PC-9 (cell line): ENCODE measurements around the gene ATG2A. TPM values are rescaled to one million over a fixed set of nuclear protein-coding genes. Genes with fewer than 3 reads are reported as not detected.

Source experiments
- BruUV-seq: library from RNA; stranded (reverse); fragments of 400-500 nt; replicated peaks from 2 replicates; lab custom pipeline; 2021; lab: Mats Ljungman, UMichigan
- CTCF ChIA-PET: fragments of 300-600 bp; sonication (Branson Sonifier 250); formaldehyde crosslinking; loops from one replicate; lab custom pipeline; 2022; ENCODE audit warnings: antibody characterized with exemption; lab: Charles Lee
- POLR2A ChIA-PET: fragments of 300-600 bp; sonication (Branson Sonifier 250); formaldehyde crosslinking; loops from one replicate; lab custom pipeline; 2022; ENCODE audit warnings: antibody characterized with exemption; ENCODE audit not compliant: unreplicated experiment; lab: Charles Lee
- DNase-seq, 2 experiments: peaks; one replicate each; pipeline versions ENCODE4 v3.0.0 to v3.0.0-alpha.2; 2015 to 2022; ENCODE audit warnings: mixed read lengths in 1 of 2
- H2AFZ ChIP-seq: fragments of 200-600 bp; sonication (generic); 2 replicates; pipeline ENCODE4 v1.8.1; 2017; ENCODE audit warnings: antibody characterized with exemption
- H3F3A ChIP-seq: fragments of 200-600 bp; sonication (generic); 2 replicates; pipeline ENCODE4 v1.8.1; 2017; ENCODE audit warnings: antibody characterized with exemption, mild to moderate bottlenecking, low read depth; ENCODE audit not compliant: insufficient read depth
- H3K27ac ChIP-seq: fragments of 200-600 bp; sonication (generic); 2 replicates; pipeline ENCODE4 v1.6.1; 2016; ENCODE audit warnings: mixed run types
- H3K27me3 ChIP-seq: fragments of 200-600 bp; sonication (generic); 2 replicates; pipeline ENCODE4 v1.6.1; 2016; ENCODE audit warnings: low read depth, mixed run types; ENCODE audit not compliant: insufficient read depth
- H3K36me3 ChIP-seq: fragments of 200-600 bp; sonication (generic); 2 replicates; pipeline ENCODE4 v1.6.1; 2016; ENCODE audit warnings: low read depth, mixed run types
- H3K4me1 ChIP-seq: fragments of 200-600 bp; sonication (generic); replicated peaks from 2 replicates; pipeline ENCODE4 v1.6.1; 2016; ENCODE audit warnings: mixed run types; ENCODE audit not compliant: insufficient read depth
- H3K4me2 ChIP-seq: fragments of 200-600 bp; sonication (generic); 2 replicates; pipeline ENCODE4 v1.6.1; 2017; ENCODE audit warnings: mixed run types
- H3K4me3 ChIP-seq: fragments of 200-600 bp; sonication (generic); 2 replicates; pipeline ENCODE4 v1.6.1; 2016; ENCODE audit warnings: mixed run types
- H3K79me2 ChIP-seq: fragments of 200-600 bp; sonication (generic); 2 replicates; pipeline ENCODE4 v1.6.1; 2017; ENCODE audit warnings: low read depth, mixed run types
- H3K9me2 ChIP-seq: fragments of 200-600 bp; sonication (generic); 2 replicates; pipeline ENCODE4 v1.8.1; 2017; ENCODE audit warnings: mild to moderate bottlenecking; ENCODE audit not compliant: insufficient read depth
- H3K9me3 ChIP-seq: fragments of 200-600 bp; sonication (generic); 2 replicates; pipeline ENCODE4 v1.8.1; 2016; ENCODE audit warnings: low read depth; ENCODE audit not compliant: insufficient read depth
- H4K20me1 ChIP-seq: fragments of 200-600 bp; sonication (generic); 2 replicates; pipeline ENCODE4 v1.8.1; 2017; ENCODE audit not compliant: insufficient read depth
- EZH2 ChIP-seq: fragments of 200-600 bp; sonication (generic); IDR thresholded peaks from 2 replicates; pipeline ENCODE4 v1.8.0; 2017; ENCODE audit warnings: antibody characterized with exemption, low read depth
- intact Hi-C: fragments of 100-400 bp; cut with micrococcal nuclease; formaldehyde crosslinking; loops from one replicate; pipeline ENCODE4 v1.10.0; 2022; ENCODE audit not compliant: unreplicated experiment
- total RNA-seq: library from RNA; stranded (reverse); gene quantifications from 2 replicates; pipeline ENCODE4 v1.2.3, GENCODE V29; 2021
- TF ChIP-seq, protein P1 (sequence below): fragments of 200-600 bp; sonication (generic); conservative IDR thresholded peaks from 2 replicates; pipeline ENCODE4 v1.6.1; 2017; ENCODE audit warnings: mixed run types, antibody characterized with exemption, mild to moderate bottlenecking, moderate library complexity

Gene ATG2A
- total RNA-seq, 1 experiment from 2014 or later, result 48.2 TPM

DNA sequence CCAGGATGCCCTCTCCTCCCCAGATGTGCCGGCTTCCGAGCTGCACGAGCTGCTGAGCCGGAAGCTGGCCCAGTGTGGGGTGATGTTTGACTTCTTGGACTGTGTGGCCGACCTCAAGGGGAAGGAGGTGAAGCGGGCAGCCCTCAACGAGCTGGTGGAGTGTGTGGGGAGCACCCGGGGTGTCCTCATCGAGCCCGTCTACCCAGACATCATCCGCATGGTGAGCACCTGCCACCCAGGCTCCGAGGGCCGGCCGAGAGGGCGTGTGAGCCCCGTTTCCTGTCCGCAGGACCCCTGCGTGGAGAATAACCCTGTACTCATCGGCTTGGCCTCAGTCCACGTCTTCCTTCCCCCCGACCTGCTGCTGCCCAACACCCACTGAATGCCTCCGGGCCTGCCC, 9.7 kb upstream of the ATG2A start:
- Histone ChIP-seq H3F3A (no peaks in the 10 kb centered on the region), H3K27ac (no peak overlapping the region), H3K27me3 (no peaks in the 10 kb centered on the region), H3K9me3 (no peaks in the 10 kb centered on the region), H3K9me2 (no peaks in the 10 kb centered on the region), H2AFZ (no peak overlapping the region), H3K79me2 (no peaks in the 10 kb centered on the region), H3K4me1 (peaks cover 11% of the 10 kb centered on the region), H3K4me2 (no peak overlapping the region), H4K20me1 (no peaks in the 10 kb centered on the region), H3K4me3 (no peak overlapping the region), H3K36me3 (no peaks in the 10 kb centered on the region)
- intact Hi-C loops, result no loop called here
- ChIA-PET POLR2A (no interaction called here), CTCF (interaction anchor here (0.6 kb wide), 1 partner anchor 40 kb away, joined by 5 read pairs; no protein-coding TSS in a partner anchor)
- BruUV-seq, result no TSS peak
- TF ChIP-seq EZH2, result no peak
- TF ChIP-seq, protein P1, sequence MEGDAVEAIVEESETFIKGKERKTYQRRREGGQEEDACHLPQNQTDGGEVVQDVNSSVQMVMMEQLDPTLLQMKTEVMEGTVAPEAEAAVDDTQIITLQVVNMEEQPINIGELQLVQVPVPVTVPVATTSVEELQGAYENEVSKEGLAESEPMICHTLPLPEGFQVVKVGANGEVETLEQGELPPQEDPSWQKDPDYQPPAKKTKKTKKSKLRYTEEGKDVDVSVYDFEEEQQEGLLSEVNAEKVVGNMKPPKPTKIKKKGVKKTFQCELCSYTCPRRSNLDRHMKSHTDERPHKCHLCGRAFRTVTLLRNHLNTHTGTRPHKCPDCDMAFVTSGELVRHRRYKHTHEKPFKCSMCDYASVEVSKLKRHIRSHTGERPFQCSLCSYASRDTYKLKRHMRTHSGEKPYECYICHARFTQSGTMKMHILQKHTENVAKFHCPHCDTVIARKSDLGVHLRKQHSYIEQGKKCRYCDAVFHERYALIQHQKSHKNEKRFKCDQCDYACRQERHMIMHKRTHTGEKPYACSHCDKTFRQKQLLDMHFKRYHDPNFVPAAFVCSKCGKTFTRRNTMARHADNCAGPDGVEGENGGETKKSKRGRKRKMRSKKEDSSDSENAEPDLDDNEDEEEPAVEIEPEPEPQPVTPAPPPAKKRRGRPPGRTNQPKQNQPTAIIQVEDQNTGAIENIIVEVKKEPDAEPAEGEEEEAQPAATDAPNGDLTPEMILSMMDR, result no peak
- DNase-seq, result no peak

DNA sequence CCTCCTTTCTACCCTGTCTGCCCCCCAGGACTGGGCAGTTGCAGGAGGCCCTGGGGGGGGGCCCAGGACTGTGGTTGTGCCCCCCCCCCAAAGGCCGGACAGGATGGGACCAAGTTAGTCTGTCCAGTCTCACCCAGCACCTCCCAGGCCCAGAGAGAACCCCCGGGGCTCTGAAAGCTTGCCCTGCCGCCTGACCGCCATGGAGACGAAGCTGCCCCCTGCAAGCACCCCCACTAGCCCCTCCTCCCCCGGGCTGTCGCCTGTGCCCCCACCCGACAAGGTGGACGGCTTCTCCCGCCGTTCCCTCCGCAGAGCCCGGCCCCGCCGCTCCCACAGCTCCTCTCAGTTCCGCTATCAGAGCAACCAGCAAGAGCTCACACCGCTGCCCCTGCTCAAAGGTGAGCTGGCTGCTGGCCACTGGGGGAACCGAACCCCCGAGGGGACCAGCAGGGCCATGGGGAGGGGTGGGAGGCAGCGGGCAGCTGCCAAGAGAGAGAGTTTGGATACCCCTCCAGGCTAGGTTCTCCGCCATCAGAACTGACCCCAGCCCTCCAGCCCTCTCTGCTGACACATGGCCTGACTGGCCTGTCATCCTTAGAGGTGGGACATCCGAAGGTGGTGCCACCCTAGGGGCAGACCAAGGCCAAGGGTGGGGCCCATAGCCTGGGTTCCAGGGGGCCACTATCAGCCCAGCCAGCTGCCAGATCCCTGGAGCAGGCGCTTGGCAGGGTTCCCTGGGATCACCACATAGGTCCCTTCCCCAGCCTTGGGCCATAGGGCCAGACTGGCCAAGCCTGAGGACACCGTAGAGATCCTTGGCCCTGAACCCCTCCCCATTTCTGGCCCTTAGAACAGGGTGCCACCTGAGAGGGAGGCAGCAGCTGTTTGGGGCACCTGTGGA, 8.8 kb upstream of the ATG2A start:
- ChIA-PET CTCF (no interaction called here), POLR2A (interaction anchor here (0.6 to 0.7 kb wide), 2 partner anchors 45 to 271 kb away, joined by 3 to 30 read pairs; no protein-coding TSS in a partner anchor)
- no peak for DNase-seq
- intact Hi-C loops, result loop anchor here (2.0 kb wide), 2 partner anchors 69 to 191 kb away; partner anchors contain the start of gene ZNHIT2
- H3K27me3 ChIP-seq, result no peaks in the 10 kb centered on the region
- H3K27ac ChIP-seq, result no peak overlapping the region
- TF ChIP-seq, protein P1, result no peak
- TF ChIP-seq EZH2, result no peak
- TSS peak; percentile 21 for BruUV-seq
- no peaks in the 10 kb centered on the region for H3K36me3 ChIP-seq
- no peaks in the 10 kb centered on the region for H3F3A ChIP-seq
- no peaks in the 10 kb centered on the region for H3K9me2 ChIP-seq
- H4K20me1 ChIP-seq, result no peaks in the 10 kb centered on the region
- no peaks in the 10 kb centered on the region for H3K79me2 ChIP-seq
- H3K9me3 ChIP-seq, result no peaks in the 10 kb centered on the region
- peaks cover 11% of the 10 kb centered on the region for H3K4me1 ChIP-seq
- no peak overlapping the region for H2AFZ ChIP-seq
- peak overlapping the region; percentile 66; the same call in 1 of the 2 replicates for H3K4me3 ChIP-seq
- H3K4me2 ChIP-seq, result peak overlapping the region; percentile 94

DNA sequence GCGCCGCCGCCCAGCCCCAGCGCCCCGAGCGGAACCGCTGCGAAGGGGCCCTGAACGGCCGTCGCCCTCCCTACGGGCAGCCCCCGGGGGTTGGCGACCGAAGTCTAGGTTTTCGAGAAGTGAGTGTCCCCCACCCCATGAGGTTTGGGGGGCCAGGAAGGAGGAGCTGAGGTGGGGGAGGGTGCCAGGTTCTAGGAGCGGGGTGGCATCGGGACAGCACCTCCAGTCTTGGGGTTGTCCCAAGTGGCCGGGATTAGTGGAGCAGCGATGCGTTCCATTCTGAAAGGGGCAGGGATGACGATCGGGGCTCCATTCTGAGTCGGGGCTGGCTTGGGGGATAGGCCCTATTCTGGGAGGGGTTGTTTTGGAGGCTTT, 7.9 kb upstream of the ATG2A start:
- Histone ChIP-seq H3K27me3 (no peaks in the 10 kb centered on the region), H3K4me1 (peaks cover 11% of the 10 kb centered on the region), H3K9me3 (no peaks in the 10 kb centered on the region), H3K79me2 (no peaks in the 10 kb centered on the region), H3K4me2 (peak overlapping the region; percentile 94), H4K20me1 (no peaks in the 10 kb centered on the region), H3K4me3 (peak overlapping the region; percentile 66), H3K27ac (no peak overlapping the region), H3K9me2 (no peaks in the 10 kb centered on the region), H3K36me3 (no peaks in the 10 kb centered on the region), H3F3A (no peaks in the 10 kb centered on the region), H2AFZ (peak overlapping the region; percentile 94)
- ChIA-PET POLR2A (interaction anchor here (0.6 to 0.7 kb wide), 2 partner anchors 177 to 272 kb away, joined by 3 to 6 read pairs; no protein-coding TSS in a partner anchor), CTCF (interaction anchor here (1.3 kb wide), 1 partner anchor 76 kb away, joined by 3 read pairs; no protein-coding TSS in a partner anchor)
- peak in 1 of 2 experiments; percentile 12 for DNase-seq
- intact Hi-C loops, result loop anchor here (1.0 to 2.0 kb wide), 4 partner anchors 45 to 192 kb away; partner anchors contain the start of genes SNX15 and ZNHIT2
- no peak for TF ChIP-seq EZH2
- TF ChIP-seq, protein P1, result no peak
- BruUV-seq, result no TSS peak
